Fibroblast of villous mesenchyme (primary cell): ENCODE results near the gene SERHL2. TPM values are rescaled to one million over a fixed set of nuclear protein-coding genes. Genes with fewer than 3 reads are reported as not detected.
"Not testable (repeated sequence)": the region's sequence is repeated elsewhere in the genome, so short reads cannot be mapped to it uniquely, and the experiment has no call there.

Experiments
- DNase-seq: peaks from one replicate; pipeline ENCODE4 v3.0.0-alpha.2; 2010; ENCODE audit warnings: low read depth
- H3K4me3 ChIP-seq: 2 replicates; pipeline ENCODE4 v1.5.1; 2011; ENCODE audit warnings: low read depth, mild to moderate bottlenecking, low read length
- total RNA-seq: library from RNA; depleted of rRNA; stranded (reverse); fragments of >200 nt; gene quantifications from 2 replicates; pipeline ENCODE4 v1.2.3, GENCODE V29; 2012
- TF ChIP-seq, protein P1 (sequence below): IDR thresholded peaks from 2 replicates; pipeline ENCODE4 v1.5.1; 2012; ENCODE audit warnings: low read depth, mild to moderate bottlenecking, low read length; ENCODE audit not compliant: insufficient read depth

SERHL2 gene
- total RNA-seq, 1 donor: 2.2 TPM

DNA sequence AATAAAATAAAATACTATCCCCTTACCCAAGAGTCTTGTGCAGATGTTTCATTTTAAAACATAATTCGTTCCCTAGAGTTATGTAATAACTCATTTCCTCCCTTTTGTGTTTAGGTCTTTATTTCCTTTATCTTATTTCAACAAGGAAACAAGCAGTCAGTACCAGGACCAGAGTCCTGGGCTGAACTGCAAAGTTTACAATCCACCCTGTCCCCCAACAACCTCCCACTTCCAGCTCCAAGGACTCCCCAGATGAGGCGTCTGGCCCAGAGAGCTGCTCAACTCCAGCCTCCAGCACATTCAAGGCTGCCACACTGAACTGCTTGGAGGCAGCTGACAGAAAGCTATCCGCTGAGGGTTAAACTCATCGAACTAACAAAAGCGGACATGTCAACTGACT, 56.4 kb downstream of the SERHL2 start:
- no peak overlapping the region for H3K4me3 ChIP-seq
- peak; percentile 49 for DNase-seq
- TF ChIP-seq, protein P1, sequence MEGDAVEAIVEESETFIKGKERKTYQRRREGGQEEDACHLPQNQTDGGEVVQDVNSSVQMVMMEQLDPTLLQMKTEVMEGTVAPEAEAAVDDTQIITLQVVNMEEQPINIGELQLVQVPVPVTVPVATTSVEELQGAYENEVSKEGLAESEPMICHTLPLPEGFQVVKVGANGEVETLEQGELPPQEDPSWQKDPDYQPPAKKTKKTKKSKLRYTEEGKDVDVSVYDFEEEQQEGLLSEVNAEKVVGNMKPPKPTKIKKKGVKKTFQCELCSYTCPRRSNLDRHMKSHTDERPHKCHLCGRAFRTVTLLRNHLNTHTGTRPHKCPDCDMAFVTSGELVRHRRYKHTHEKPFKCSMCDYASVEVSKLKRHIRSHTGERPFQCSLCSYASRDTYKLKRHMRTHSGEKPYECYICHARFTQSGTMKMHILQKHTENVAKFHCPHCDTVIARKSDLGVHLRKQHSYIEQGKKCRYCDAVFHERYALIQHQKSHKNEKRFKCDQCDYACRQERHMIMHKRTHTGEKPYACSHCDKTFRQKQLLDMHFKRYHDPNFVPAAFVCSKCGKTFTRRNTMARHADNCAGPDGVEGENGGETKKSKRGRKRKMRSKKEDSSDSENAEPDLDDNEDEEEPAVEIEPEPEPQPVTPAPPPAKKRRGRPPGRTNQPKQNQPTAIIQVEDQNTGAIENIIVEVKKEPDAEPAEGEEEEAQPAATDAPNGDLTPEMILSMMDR: no peak

DNA sequence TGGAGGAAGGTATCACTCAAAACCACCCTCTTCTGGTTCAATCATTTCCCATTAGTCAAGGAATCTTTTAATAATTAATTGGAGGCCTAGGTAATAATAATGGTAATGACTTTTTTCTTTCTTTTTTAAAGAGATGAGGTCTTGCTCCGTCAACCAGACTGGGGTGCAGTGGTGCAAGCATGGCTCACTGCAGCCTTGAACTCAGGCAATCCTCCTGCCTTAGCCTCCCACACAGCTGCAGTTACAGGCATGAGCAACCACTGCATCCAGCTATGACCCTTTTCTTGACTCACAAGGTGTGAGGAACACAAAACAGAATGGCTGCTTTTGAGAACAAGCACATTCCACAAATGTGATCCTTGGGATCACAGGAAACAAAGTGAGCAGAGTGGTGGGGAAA, 57.3 kb downstream of the SERHL2 start:
- H3K4me3 ChIP-seq: no peak overlapping the region
- peak; percentile 41 for DNase-seq
- TF ChIP-seq, protein P1: no peak

DNA sequence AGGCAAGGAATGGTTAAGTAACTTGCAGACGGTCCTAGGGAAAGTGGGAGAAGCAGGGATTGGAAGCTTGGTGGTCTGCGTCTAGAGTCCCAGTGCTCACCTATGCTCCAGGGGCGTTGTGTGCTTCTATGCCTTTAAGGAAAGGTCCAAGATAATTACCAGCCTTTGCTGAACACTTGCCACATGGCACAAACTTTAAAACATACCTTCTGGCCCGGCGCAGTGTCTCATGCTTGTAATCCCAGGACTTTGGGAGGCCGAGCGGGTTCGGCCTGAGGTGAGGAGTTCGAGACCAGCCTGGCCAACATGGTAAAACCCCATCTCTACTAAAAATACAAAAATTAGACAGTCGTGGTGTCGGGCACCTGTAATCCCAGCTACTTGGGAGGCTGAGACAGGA, 58.6 kb downstream of the SERHL2 start:
- H3K4me3 ChIP-seq: no peak overlapping the region
- TF ChIP-seq, protein P1: no peak
- no peak for DNase-seq

DNA sequence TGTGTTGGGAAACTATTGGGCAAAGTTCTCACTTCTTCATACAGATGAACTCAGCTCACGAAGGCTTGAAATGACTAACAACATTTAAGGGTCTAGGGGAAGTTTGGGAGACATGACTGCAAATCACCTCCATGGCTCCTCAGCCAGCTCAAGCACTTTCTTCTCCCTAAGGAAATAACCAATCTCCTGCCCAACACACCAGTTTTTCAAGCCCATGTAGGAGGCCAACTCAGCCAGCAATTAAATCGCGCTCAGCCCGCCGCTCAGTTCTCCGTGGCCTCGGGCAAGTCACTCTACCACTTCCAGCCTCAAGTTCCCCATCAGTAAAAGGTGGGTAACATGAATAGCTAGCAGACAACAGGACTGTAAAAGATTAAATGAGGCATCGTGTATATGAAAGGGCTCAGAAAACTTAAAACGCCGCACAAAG, 60.1 kb downstream of the SERHL2 start:
- peak overlapping the region; percentile 86 for H3K4me3 ChIP-seq
- TF ChIP-seq, protein P1: no peak
- DNase-seq: peak; percentile 40

DNA sequence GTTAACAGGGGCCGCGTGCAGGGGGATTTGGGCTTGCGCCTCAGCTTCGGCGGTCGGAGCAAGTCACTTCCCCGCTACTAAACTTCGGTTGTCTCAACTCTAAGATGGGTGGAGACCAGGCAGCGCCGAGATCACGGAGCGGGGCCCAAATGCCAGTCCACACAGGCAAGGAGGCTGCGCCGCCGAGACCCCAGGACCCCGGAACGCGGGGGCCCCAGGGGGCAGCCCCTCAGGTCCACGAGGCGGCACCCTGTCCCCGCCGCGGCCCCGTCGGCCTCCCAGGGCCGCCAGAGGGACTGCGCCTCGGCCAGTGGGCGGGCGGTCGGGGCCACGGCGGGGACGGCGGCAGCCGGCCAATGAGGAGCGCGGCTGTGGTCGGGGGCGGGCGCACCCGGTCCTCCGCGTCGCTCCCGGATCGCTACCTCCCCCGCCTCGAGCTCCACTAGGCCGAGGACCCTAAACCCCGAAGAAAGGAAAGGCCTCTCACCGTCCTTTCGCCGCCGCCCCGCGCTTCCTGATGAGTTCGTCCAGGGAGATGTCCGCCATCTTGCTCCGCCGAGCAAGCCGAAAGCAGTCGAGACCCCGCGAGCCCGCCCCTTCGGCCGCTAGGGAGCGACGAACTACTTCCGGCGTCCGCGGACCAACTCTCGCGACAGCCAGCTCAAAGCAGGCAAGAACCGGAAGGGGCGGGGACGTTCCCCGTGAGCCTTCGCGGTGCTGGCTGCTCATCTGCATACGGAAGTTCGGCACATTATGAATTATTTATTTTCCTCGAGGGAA, 60.7 kb downstream of the SERHL2 start, which contains the start of gene POLDIP3:
Gene POLDIP3 (minus strand): TSS at position 572 of the 780 bp plus-strand sequence. CDS start 26 bp downstream, at position 546.
- TF ChIP-seq, protein P1: no peak
- peak; percentile 99 for DNase-seq
- peak within 1 kb of the TSS; percentile 86 for H3K4me3 ChIP-seq

DNA sequence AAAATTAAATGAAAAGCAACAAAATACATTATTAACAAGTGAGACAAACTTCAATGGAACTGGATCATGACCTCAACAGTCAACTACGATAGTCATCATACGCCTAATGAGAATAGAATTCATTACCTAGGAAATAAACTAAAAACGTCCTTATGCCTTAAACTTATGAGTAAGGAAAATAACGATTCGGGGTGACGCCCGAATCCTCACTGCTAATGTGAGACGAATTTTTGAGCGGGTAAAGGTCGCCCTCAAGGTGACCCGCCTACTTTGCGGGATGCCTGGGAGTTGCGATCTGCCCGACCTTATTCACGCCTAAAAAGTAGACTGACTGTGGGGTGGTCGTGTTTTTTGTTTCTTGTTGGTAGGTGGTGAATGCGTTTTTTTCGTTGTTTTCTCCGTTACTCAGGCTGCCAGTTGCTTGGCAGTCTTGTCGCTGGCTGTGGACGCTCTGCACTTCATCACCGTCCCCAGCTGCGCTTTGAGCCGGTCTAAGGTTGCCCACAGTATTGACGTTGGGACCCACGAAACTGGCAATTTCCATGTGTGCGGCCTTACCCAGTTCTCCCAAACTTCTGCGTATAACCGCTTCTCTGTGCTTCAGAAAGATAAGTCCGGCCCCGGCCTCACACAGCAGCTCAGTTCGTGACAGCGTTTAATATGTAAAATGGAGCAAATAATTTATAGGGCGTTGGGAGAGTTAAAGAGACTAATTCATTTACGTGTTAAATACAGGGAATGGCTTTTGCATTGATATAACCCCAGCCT, 61.5 kb downstream of the SERHL2 start:
- peak; percentile 99 for DNase-seq
- H3K4me3 ChIP-seq: peak overlapping the region; percentile 86
- TF ChIP-seq, protein P1: no peak

DNA sequence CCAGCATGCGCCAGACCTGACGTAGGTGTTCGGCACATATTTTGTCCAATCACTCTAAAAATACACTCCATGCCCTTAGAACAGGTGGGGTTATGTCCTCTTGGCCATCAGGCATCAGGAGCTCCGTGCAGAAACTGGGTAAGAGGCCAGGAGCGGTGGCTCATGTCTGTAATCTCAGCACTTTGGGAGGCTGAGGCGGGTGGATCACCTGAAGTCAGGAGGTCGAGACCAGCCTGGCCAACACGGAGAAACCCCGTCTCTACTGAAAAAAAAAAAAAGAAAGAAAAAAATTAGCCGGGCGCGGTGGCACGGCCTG, 62.1 kb downstream of the SERHL2 start:
- not testable (repeated sequence) for DNase-seq
- H3K4me3 ChIP-seq: peak overlapping the region; percentile 35
